ENCODE data around the gene BRMS1L.

GRCh38 chr14:35808638-35809563 lies 17.2 kb upstream of the BRMS1L start, which contains the start of gene RALGAPA1:
- TF ChIP-seq CTCF (IDR thresholded peaks at IDR 0.05) (peak in 6 of 7 experiments; percentile 21 to 64 (median 54)), POLR2A (IDR thresholded peaks at IDR 0.05) (peak; percentile 93 to 96 (median 94))

Data from body of pancreas (tissue), 4 donors.